H9 (cell line): Measurements from ENCODE around the gene TSPYL6. TPM values are rescaled to one million over a fixed set of nuclear protein-coding genes. Genes with fewer than 3 reads are reported as not detected.

Source experiments
- DNase-seq: peaks from one replicate; pipeline ENCODE4 v3.0.0-alpha.2; 2017
- H2AFZ ChIP-seq: one replicate; pipeline ENCODE4 v1.6.1; 2013; ENCODE audit warnings: mild to moderate bottlenecking, low read length, control low read depth, moderate library complexity
- H2AK5ac ChIP-seq: 2 replicates; pipeline ENCODE4 v1.6.1; 2013; ENCODE audit warnings: low read length, control low read depth, mixed read lengths; ENCODE audit not compliant: insufficient read length
- H2BK120ac ChIP-seq: one replicate; pipeline ENCODE4 v1.6.1; 2013; ENCODE audit warnings: low read depth, mild to moderate bottlenecking, low read length, control low read depth, inconsistent platforms; ENCODE audit not compliant: poor library complexity, severe bottlenecking
- H2BK12ac ChIP-seq: 2 replicates; pipeline ENCODE4 v1.6.1; 2013; ENCODE audit warnings: low read length, control low read depth, mixed read lengths, low read depth; ENCODE audit not compliant: insufficient read length
- H2BK15ac ChIP-seq: 2 replicates; pipeline ENCODE4 v1.6.1; 2013; ENCODE audit warnings: low read depth, low read length, control low read depth
- H2BK20ac ChIP-seq: one replicate; pipeline ENCODE4 v1.6.1; 2013; ENCODE audit warnings: low read depth, mild to moderate bottlenecking, low read length, control low read depth, inconsistent platforms; ENCODE audit not compliant: poor library complexity, severe bottlenecking
- H2BK5ac ChIP-seq: 2 replicates; pipeline ENCODE4 v1.6.1; 2013; ENCODE audit warnings: low read length, control low read depth, mixed read lengths; ENCODE audit not compliant: insufficient read length
- H3K14ac ChIP-seq: 2 replicates; pipeline ENCODE4 v1.6.1; 2013; ENCODE audit warnings: low read length, control low read depth; ENCODE audit not compliant: insufficient read depth
- H3K18ac ChIP-seq: 2 replicates; pipeline ENCODE4 v1.6.1; 2013; ENCODE audit warnings: low read depth, mild to moderate bottlenecking, mixed read lengths, low read length, control low read depth; ENCODE audit not compliant: insufficient read length
- H3K23ac ChIP-seq: 2 replicates; pipeline ENCODE4 v1.6.1; 2013; ENCODE audit warnings: low read length, control low read depth, mixed read lengths, low read depth; ENCODE audit not compliant: insufficient read length
- H3K23me2 ChIP-seq: 2 replicates; pipeline ENCODE4 v1.6.1; 2013; ENCODE audit warnings: low read depth, mild to moderate bottlenecking, mixed read lengths, low read length, control low read depth; ENCODE audit not compliant: insufficient read length, poor library complexity, severe bottlenecking
- H3K27ac ChIP-seq: 2 replicates; pipeline ENCODE4 v1.5.1; 2013; ENCODE audit warnings: low read length, control low read depth, mixed read lengths, low read depth; ENCODE audit not compliant: insufficient read length
- H3K27me3 ChIP-seq: 2 replicates; pipeline ENCODE4 v1.6.1; 2013; ENCODE audit warnings: low read length, control low read depth, inconsistent platforms; ENCODE audit not compliant: insufficient read depth
- H3K4ac ChIP-seq: 2 replicates; pipeline ENCODE4 v1.6.1; 2013; ENCODE audit warnings: low read depth, mild to moderate bottlenecking, control low read depth, inconsistent platforms, low read length, moderate library complexity
- H3K4me1 ChIP-seq: 2 replicates; pipeline ENCODE4 v1.6.1; 2013; ENCODE audit warnings: low read length, control low read depth, inconsistent platforms; ENCODE audit not compliant: insufficient read depth
- H3K4me2 ChIP-seq: 2 replicates; pipeline ENCODE4 v1.6.1; 2013; ENCODE audit warnings: low read length, control low read depth, mixed read lengths; ENCODE audit not compliant: insufficient read length, insufficient read depth
- H3K56ac ChIP-seq: 2 replicates; pipeline ENCODE4 v1.6.1; 2013; ENCODE audit warnings: low read depth, mild to moderate bottlenecking, mixed read lengths, low read length, control low read depth; ENCODE audit not compliant: insufficient read length
- H3K79me1 ChIP-seq: 2 replicates; pipeline ENCODE4 v1.6.1; 2013; ENCODE audit warnings: low read depth, mild to moderate bottlenecking, moderate library complexity, low read length, control low read depth, inconsistent platforms; ENCODE audit not compliant: insufficient read depth, poor library complexity, severe bottlenecking
- H3K79me2 ChIP-seq: 2 replicates; pipeline ENCODE4 v1.6.1; 2013; ENCODE audit warnings: low read length, control low read depth, inconsistent platforms; ENCODE audit not compliant: insufficient read depth
- H3K9ac ChIP-seq: 2 replicates; pipeline ENCODE4 v1.6.1; 2013; ENCODE audit warnings: low read length, control low read depth, mixed read lengths; ENCODE audit not compliant: insufficient read length; ENCODE audit errors: extremely low read depth
- H3K9me3 ChIP-seq: one replicate; pipeline ENCODE4 v1.6.1; 2013; ENCODE audit warnings: low read depth, low read length, inconsistent platforms; ENCODE audit not compliant: control insufficient read depth
- H3T11ph ChIP-seq: one replicate; pipeline ENCODE4 v1.6.1; 2013; ENCODE audit warnings: mild to moderate bottlenecking, low read length, control low read depth, inconsistent platforms
- H4K20me1 ChIP-seq: one replicate; pipeline ENCODE4 v1.6.1; 2013; ENCODE audit not compliant: control insufficient read depth, insufficient read length, insufficient read depth
- H4K5ac ChIP-seq: 2 replicates; pipeline ENCODE4 v1.6.1; 2013; ENCODE audit warnings: low read depth, mild to moderate bottlenecking, mixed read lengths, low read length, control low read depth; ENCODE audit not compliant: insufficient read length
- H4K8ac ChIP-seq: replicated peaks from 2 replicates; pipeline ENCODE4 v1.6.1; 2013; ENCODE audit warnings: low read length, control low read depth, mixed read lengths, low read depth; ENCODE audit not compliant: insufficient read length
- H4K91ac ChIP-seq: 2 replicates; pipeline ENCODE4 v1.6.1; 2013; ENCODE audit warnings: low read depth, mild to moderate bottlenecking, moderate library complexity, mixed read lengths, low read length, control low read depth; ENCODE audit not compliant: insufficient read length
- H3K27ac Mint-ChIP-seq, 3 experiments: 2 replicates in 2 of 3; 3 replicates in 1 of 3; pipeline ENCODE4 v1.8.0; 2020 to 2021; ENCODE audit warnings: mixed read lengths in 3 of 3, mild to moderate bottlenecking in 1 of 3, moderate library complexity in 1 of 3
- H3K27me3 Mint-ChIP-seq: 2 replicates; pipeline ENCODE4 v1.8.0; 2021; ENCODE audit warnings: low read depth, mild to moderate bottlenecking, moderate library complexity, mixed read lengths
- H3K36me3 Mint-ChIP-seq, 3 experiments: 2 replicates in 2 of 3; 3 replicates in 1 of 3; pipeline ENCODE4 v1.8.0; 2020 to 2021; ENCODE audit warnings: low read depth in 3 of 3, mixed read lengths in 3 of 3; ENCODE audit not compliant: insufficient read depth in 1 of 3
- H3K4me1 Mint-ChIP-seq, 2 experiments: 2 replicates each; pipeline ENCODE4 v1.8.0; 2020; ENCODE audit warnings: mixed read lengths in 2 of 2
- H3K4me3 Mint-ChIP-seq, 2 experiments: 2 replicates in 1 of 2; 3 replicates in 1 of 2; pipeline ENCODE4 v1.8.0; 2020 to 2021; ENCODE audit warnings: mild to moderate bottlenecking in 2 of 2, mixed read lengths in 2 of 2, moderate library complexity in 1 of 2
- H3K9me3 Mint-ChIP-seq, 2 experiments: 2 replicates in 1 of 2; 3 replicates in 1 of 2; pipeline ENCODE4 v1.8.0; 2020; ENCODE audit warnings: mild to moderate bottlenecking in 2 of 2, mixed read lengths in 2 of 2, moderate library complexity in 1 of 2
- WGBS: extraction: QIAGEN DNeasy Blood & Tissue Kit; methylation state at CpG from one replicate; pipeline ENCODE4 v1.1.7; 2013; ENCODE audit warnings: missing lambda C conversion rate, low lambda C conversion rate, mixed read lengths; ENCODE audit not compliant: insufficient read length; ENCODE audit errors: extremely low coverage; 5-methylcytosine and 5-hydroxymethylcytosine counted together
- total RNA-seq: library from RNA; stranded (reverse); gene quantifications from 2 replicates; pipeline ENCODE4 v1.2.1, GENCODE V29; 2021
- TF ChIP-seq, protein P1 (sequence below): fragments of 200-600 bp; sonication (generic); conservative IDR thresholded peaks from 3 replicates; pipeline ENCODE4 v1.8.0; 2021; ENCODE audit warnings: antibody characterized with exemption, mild to moderate bottlenecking

The TSPYL6 gene
- total RNA-seq, 1 experiment from 2014 or later: not detected

DNA sequence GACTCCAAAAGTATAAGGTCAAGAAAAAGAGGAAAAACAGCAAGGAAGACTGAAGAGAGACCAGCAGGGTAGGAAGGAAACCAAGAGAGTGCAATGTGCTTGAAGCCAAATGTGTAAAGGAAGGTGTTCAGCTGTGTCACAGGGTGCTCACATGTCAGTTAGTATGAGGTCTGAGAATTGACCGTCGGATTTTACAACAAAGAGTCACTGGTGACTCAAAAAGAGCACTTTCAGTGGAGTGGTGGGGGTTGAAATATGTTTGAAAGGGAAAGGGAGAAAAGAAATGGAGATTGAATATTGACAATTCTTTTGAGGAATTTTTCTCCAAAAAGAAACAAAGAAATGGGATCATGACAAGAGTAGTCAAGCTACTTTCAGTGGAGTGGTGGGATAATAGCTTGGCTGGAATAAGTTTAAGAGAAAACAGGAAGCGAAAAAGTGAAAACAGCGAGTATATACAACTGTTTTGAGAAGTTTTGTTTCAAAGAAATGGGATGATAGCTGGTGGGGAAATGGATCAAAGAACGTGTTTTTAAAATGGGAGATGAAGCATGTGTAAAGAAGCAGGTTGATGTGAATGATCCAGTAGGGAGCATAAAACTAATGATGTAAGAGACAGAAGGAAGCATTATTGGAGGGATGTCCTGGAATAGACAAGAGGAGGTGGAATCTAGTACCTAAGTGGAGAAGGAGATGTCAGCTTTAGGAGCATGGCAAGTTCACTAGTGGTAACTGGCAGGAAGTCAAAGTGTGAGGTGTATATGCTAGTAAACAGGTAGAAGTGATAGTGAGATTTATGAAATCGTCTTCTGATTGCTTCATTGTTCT, 3.6 kb upstream of the TSPYL6 start:
- Mint-ChIP-seq H3K9me3 (peaks cover 5 to 8% of the 10 kb centered on the region in 2 experiments; a peak in 3 of 5 replicates), H3K27ac (no peak overlapping the region), H3K4me1 (no peaks in the 10 kb centered on the region), H3K27me3 (no peaks in the 10 kb centered on the region), H3K4me3 (no peak overlapping the region), H3K36me3 (peaks cover 0 to 1% (median 0%) of the 10 kb centered on the region in 3 experiments; a peak in 2 of 7 replicates)
- Histone ChIP-seq H3K27ac (no peak overlapping the region), H3K9ac (no peak overlapping the region), H3K27me3 (no peaks in the 10 kb centered on the region), H3K9me3 (no peaks in the 10 kb centered on the region), H3K4ac (no peak overlapping the region), H3K4me2 (no peak overlapping the region), H3K56ac (no peak overlapping the region), H3K79me2 (no peaks in the 10 kb centered on the region), H2AFZ (no peak overlapping the region), H4K91ac (no peak overlapping the region), H2BK5ac (no peak overlapping the region), H4K5ac (no peak overlapping the region), H3K23ac (no peak overlapping the region), H3K23me2 (no peaks in the 10 kb centered on the region), H2BK120ac (no peak overlapping the region), H3K79me1 (no peaks in the 10 kb centered on the region), H3T11ph (no peak overlapping the region), H2BK20ac (no peak overlapping the region), H3K18ac (no peak overlapping the region), H2BK15ac (no peak overlapping the region), H4K8ac (no peak overlapping the region), H3K14ac (no peak overlapping the region), H2AK5ac (no peak overlapping the region), H4K20me1 (no peaks in the 10 kb centered on the region), H2BK12ac (no peak overlapping the region), H3K4me1 (no peaks in the 10 kb centered on the region)
- TF ChIP-seq, protein P1, sequence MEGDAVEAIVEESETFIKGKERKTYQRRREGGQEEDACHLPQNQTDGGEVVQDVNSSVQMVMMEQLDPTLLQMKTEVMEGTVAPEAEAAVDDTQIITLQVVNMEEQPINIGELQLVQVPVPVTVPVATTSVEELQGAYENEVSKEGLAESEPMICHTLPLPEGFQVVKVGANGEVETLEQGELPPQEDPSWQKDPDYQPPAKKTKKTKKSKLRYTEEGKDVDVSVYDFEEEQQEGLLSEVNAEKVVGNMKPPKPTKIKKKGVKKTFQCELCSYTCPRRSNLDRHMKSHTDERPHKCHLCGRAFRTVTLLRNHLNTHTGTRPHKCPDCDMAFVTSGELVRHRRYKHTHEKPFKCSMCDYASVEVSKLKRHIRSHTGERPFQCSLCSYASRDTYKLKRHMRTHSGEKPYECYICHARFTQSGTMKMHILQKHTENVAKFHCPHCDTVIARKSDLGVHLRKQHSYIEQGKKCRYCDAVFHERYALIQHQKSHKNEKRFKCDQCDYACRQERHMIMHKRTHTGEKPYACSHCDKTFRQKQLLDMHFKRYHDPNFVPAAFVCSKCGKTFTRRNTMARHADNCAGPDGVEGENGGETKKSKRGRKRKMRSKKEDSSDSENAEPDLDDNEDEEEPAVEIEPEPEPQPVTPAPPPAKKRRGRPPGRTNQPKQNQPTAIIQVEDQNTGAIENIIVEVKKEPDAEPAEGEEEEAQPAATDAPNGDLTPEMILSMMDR: no peak
- DNase-seq: no peak
- no CpG with 5 or more reads among the region's 6 CpGs for WGBS
